Esophagus squamous epithelium (tissue), 4 donors: ENCODE measurements around the gene MPIG6B.

Source experiments
- CTCF ChIP-seq, 6 experiments: fragments of 450-650 bp in 4 of 6; fragments of 200-600 bp in 2 of 6; sonication (generic) in 2 of 6; IDR thresholded peaks; one replicate each; pipeline ENCODE4 v1.5.1; 2016 to 2019; ENCODE audit warnings: antibody characterized with exemption in 6 of 6, mild to moderate bottlenecking in 4 of 6, moderate library complexity in 4 of 6
- POLR2A ChIP-seq, 4 donors: fragments of 450-650 bp; IDR thresholded peaks; one replicate each; pipeline ENCODE4 v1.6.1; 2017; ENCODE audit warnings: antibody characterized with exemption in 4 of 4, mild to moderate bottlenecking in 4 of 4, moderate library complexity in 3 of 4

GRCh38 chr6:31771992-31772358 is 48.8 kb downstream of the MPIG6B start:
- no peak for TF ChIP-seq POLR2A (IDR thresholded peaks at IDR 0.05)
- TF ChIP-seq CTCF (IDR thresholded peaks at IDR 0.05), result no peak
